Measurements from ENCODE around the gene KLHL10. TPM values are rescaled to one million over a fixed set of nuclear protein-coding genes. Genes with fewer than 3 reads are reported as not detected.
"Not testable (repeated sequence)": the region's sequence is repeated elsewhere in the genome, so short reads cannot be mapped to it uniquely, and the experiment has no call there.

The KLHL10 gene
- total and polyA plus RNA-seq, 10 donors, result 0.03 to 2.1 (median 0.20) TPM; not detected in 5

GRCh38 chr17:41823141-41823524, 14.5 kb upstream of the KLHL10 start:
- intact Hi-C loops (cut with DNase I; ENCODE audit: low total_unique reads), result no loop called here
- TF ChIP-seq POLR2AphosphoS5 (IDR thresholded peaks at IDR 0.05), result no peak
- TF ChIP-seq CTCF (IDR thresholded peaks at IDR 0.05 in 8 of 11, conservative IDR thresholded peaks at IDR 0.05 in 3 of 11), result no peak
- TF ChIP-seq POLR2A (IDR thresholded peaks at IDR 0.05), result no peak
- Histone ChIP-seq H3K4me3 (no peak overlapping the region), H3K27ac (no peak overlapping the region), H3K9me3 (no peaks in the 10 kb centered on the region), H3K4me1 (no peaks in the 10 kb centered on the region), H3K36me3 (peaks cover 0 to 41% (median 28%) of the 10 kb centered on the region in 6 donors), H3K27me3 (replicated peaks in 1 of 7) (no peaks in the 10 kb centered on the region)
- 83 to 100% (median 88%) methylated on average over 1 of the region's 1 CpG for WGBS, 5 donors
- no peak for DNase-seq

- H3K27ac ChIP-seq, result no peak overlapping the region
- peaks cover 0 to 46% (median 28%) of the 10 kb centered on the region in 6 donors for H3K36me3 ChIP-seq
- no peak for TF ChIP-seq POLR2AphosphoS5 (IDR thresholded peaks at IDR 0.05)
- TF ChIP-seq POLR2A (IDR thresholded peaks at IDR 0.05), result no peak
- TF ChIP-seq CTCF (IDR thresholded peaks at IDR 0.05 in 8 of 11, conservative IDR thresholded peaks at IDR 0.05 in 3 of 11), result no peak
- no peaks in the 10 kb centered on the region for H3K27me3 ChIP-seq (replicated peaks in 1 of 7)
- intact Hi-C loops (cut with DNase I; ENCODE audit: low total_unique reads), result no loop called here
- H3K4me1 ChIP-seq, result no peaks in the 10 kb centered on the region
- no peaks in the 10 kb centered on the region for H3K9me3 ChIP-seq
- H3K4me3 ChIP-seq, result no peak overlapping the region
- no peak for DNase-seq
- WGBS, 5 donors, result 89 to 92% (median 91%) methylated on average over 7 of the region's 7 CpGs
Measured at GRCh38 chr17:41823580-41823979, 14.0 kb upstream of the KLHL10 start.

GRCh38 chr17:41824086-41824485, 13.5 kb upstream of the KLHL10 start:
- Histone ChIP-seq H3K4me1 (no peaks in the 10 kb centered on the region), H3K27me3 (replicated peaks in 1 of 7) (no peaks in the 10 kb centered on the region), H3K9me3 (no peaks in the 10 kb centered on the region), H3K36me3 (peaks cover 0 to 51% (median 31%) of the 10 kb centered on the region in 6 donors), H3K4me3 (no peak overlapping the region), H3K27ac (no peak overlapping the region)
- intact Hi-C loops (cut with DNase I; ENCODE audit: low total_unique reads), result no loop called here
- no peak for DNase-seq
- 68 to 76% (median 72%) methylated on average over 7 of the region's 7 CpGs for WGBS, 5 donors
- TF ChIP-seq POLR2AphosphoS5 (IDR thresholded peaks at IDR 0.05), result no peak
- no peak for TF ChIP-seq CTCF (IDR thresholded peaks at IDR 0.05 in 8 of 11, conservative IDR thresholded peaks at IDR 0.05 in 3 of 11)
- no peak for TF ChIP-seq POLR2A (IDR thresholded peaks at IDR 0.05)

GRCh38 chr17:41825175-41825845, 12.3 kb upstream of the KLHL10 start:
- no peak for DNase-seq
- Histone ChIP-seq H3K4me3 (no peak overlapping the region), H3K4me1 (no peaks in the 10 kb centered on the region), H3K36me3 (peaks cover 4 to 63% (median 42%) of the 10 kb centered on the region in 6 donors), H3K27ac (no peak overlapping the region), H3K27me3 (replicated peaks in 1 of 7) (no peaks in the 10 kb centered on the region), H3K9me3 (no peaks in the 10 kb centered on the region)
- TF ChIP-seq POLR2A (IDR thresholded peaks at IDR 0.05) (no peak), POLR2AphosphoS5 (IDR thresholded peaks at IDR 0.05) (no peak), CTCF (IDR thresholded peaks at IDR 0.05 in 8 of 11, conservative IDR thresholded peaks at IDR 0.05 in 3 of 11) (no peak)
- 89 to 96% (median 93%) methylated on average over 19 of the region's 19 CpGs for WGBS, 5 donors
- intact Hi-C loops (cut with DNase I; ENCODE audit: low total_unique reads), result no loop called here

- WGBS, 5 donors, result 85 to 88% (median 86%) methylated on average over 10 of the region's 10 CpGs
- H3K27ac ChIP-seq; H3K27me3 ChIP-seq (replicated peaks in 1 of 7); intact Hi-C loops (cut with DNase I; ENCODE audit: low total_unique reads); H3K4me3 ChIP-seq; H3K9me3 ChIP-seq; H3K4me1 ChIP-seq: not testable (repeated sequence)
- peak; percentile 46 for DNase-seq
- peaks cover 4 to 89% (median 58%) of the 10 kb centered on the region in 6 donors for H3K36me3 ChIP-seq
Measured at GRCh38 chr17:41829961-41830360, 7.7 kb upstream of the KLHL10 start.
